Ovary (tissue), 3 donors: Measurements from ENCODE around the gene MEGF6.

Experiments used
- CTCF ChIP-seq, 3 donors: fragments of 450-650 bp in 2 of 3; fragments of 200-600 bp in 1 of 3; IDR thresholded peaks; one replicate each; pipeline versions ENCODE4 v1.5.1 to v1.8.0; 2016 to 2022; ENCODE audit warnings: antibody characterized with exemption in 3 of 3, mild to moderate bottlenecking in 1 of 3
- EP300 ChIP-seq: sonication (generic); formaldehyde crosslinking; IDR thresholded peaks from one replicate; pipeline ENCODE4 v1.6.1; 2017; ENCODE audit warnings: antibody characterized with exemption
- POLR2A ChIP-seq: fragments of 450-650 bp; IDR thresholded peaks from one replicate; pipeline ENCODE4 v1.6.1; 2017; ENCODE audit warnings: antibody characterized with exemption, mild to moderate bottlenecking, moderate library complexity
- donor health status: DM: no; HTN: no; CAD: no.

DNA sequence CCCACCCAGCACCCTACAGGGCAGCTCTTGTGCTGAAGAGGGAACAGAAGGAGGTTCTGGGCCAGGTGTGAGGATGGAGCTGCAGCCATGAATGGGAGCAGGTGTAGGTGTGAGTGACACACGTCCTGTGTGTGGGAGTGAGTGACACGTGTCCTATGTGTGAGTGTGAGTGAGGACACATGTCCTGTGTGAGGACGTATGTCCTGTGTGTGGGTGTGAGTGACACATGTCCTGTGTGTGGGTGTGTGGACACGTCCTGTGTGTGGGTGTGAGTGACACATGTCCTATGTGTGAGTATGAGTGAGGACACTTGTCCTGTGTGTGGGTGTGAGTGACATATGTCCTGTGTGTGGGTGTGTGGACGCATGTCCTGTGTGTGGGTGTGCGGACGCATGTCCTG lies 26.4 kb downstream of the MEGF6 start:
- TF ChIP-seq CTCF (IDR thresholded peaks at IDR 0.05), result no peak
- TF ChIP-seq POLR2A, result no peak
- no peak for TF ChIP-seq EP300
